Upper lobe of left lung (tissue), 4 donors: ENCODE measurements around the gene EYS.

ENCODE experiments used
- CTCF ChIP-seq, 6 experiments: fragments of 450-650 bp in 4 of 6; fragments of 200-600 bp in 2 of 6; sonication (generic) in 2 of 6; IDR thresholded peaks; one replicate each; pipeline ENCODE4 v1.5.1; 2016 to 2019; ENCODE audit warnings: antibody characterized with exemption in 6 of 6
- EP300 ChIP-seq, 4 donors: sonication (generic); formaldehyde crosslinking; IDR thresholded peaks; one replicate each; pipeline ENCODE4 v1.5.1; 2017; ENCODE audit warnings: antibody characterized with exemption in 4 of 4, control low read depth in 2 of 4
- POLR2AphosphoS5 ChIP-seq, 2 donors: sonication (generic); formaldehyde crosslinking; IDR thresholded peaks; one replicate each; pipeline ENCODE4 v1.5.1; 2017; ENCODE audit warnings: antibody characterized with exemption in 2 of 2

GRCh38 chr6:65199121-65199520 is 507.9 kb downstream of the EYS start:
- TF ChIP-seq POLR2AphosphoS5 (IDR thresholded peaks at IDR 0.05) (no peak), CTCF (IDR thresholded peaks at IDR 0.05) (no peak), EP300 (IDR thresholded peaks at IDR 0.05) (no peak)
